Mammary epithelial cell (primary cell): ENCODE data around the gene CD8B.
"Not testable (repeated sequence)": the region's sequence is repeated elsewhere in the genome, so short reads cannot be mapped to it uniquely, and the experiment has no call there.

Source experiments
- EZH2 ChIP-seq: IDR thresholded peaks from 2 replicates; pipeline ENCODE4 v1.6.1; 2012; ENCODE audit warnings: low read length, inconsistent platforms, borderline replicate concordance
- TF ChIP-seq, protein P1 (sequence below), 2 donors: IDR thresholded peaks in 1 of 2; conservative IDR thresholded peaks in 1 of 2; 2 replicates each; pipeline ENCODE4 v1.5.1; 2011 to 2012; ENCODE audit warnings: inconsistent platforms in 2 of 2, low read length in 2 of 2, mild to moderate bottlenecking in 2 of 2, control low read depth in 1 of 2, low read depth in 1 of 2; ENCODE audit not compliant: insufficient read depth in 1 of 2; ENCODE audit errors: extremely low read depth in 1 of 2

DNA sequence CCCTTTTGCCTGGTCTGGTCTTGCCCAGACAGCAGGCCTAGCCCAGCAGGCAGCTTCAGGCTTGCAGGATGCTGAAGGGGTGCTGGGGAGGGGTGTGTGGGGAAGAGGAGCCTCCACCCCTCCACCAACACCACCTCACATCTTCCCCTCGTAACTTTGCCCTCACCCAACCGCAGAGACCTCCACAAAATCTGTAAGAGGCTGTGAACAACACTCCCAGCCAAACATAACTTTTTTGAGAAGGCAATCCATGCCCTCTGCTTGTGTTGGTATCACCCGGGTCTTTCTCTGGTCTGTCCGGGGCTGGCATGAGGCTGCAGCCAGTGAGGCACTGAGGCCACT lies 26.2 kb downstream of the CD8B start:
- TF ChIP-seq, protein P1, sequence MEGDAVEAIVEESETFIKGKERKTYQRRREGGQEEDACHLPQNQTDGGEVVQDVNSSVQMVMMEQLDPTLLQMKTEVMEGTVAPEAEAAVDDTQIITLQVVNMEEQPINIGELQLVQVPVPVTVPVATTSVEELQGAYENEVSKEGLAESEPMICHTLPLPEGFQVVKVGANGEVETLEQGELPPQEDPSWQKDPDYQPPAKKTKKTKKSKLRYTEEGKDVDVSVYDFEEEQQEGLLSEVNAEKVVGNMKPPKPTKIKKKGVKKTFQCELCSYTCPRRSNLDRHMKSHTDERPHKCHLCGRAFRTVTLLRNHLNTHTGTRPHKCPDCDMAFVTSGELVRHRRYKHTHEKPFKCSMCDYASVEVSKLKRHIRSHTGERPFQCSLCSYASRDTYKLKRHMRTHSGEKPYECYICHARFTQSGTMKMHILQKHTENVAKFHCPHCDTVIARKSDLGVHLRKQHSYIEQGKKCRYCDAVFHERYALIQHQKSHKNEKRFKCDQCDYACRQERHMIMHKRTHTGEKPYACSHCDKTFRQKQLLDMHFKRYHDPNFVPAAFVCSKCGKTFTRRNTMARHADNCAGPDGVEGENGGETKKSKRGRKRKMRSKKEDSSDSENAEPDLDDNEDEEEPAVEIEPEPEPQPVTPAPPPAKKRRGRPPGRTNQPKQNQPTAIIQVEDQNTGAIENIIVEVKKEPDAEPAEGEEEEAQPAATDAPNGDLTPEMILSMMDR (conservative IDR thresholded peaks at IDR 0.05 in 1 of 2, IDR thresholded peaks at IDR 0.05 in 1 of 2; ENCODE audit: extremely low read depth in 1 of 2, insufficient read depth in 1 of 2, low read depth in 1 of 2, low read length in 2 of 2), result not testable (repeated sequence)
- not testable (repeated sequence) for TF ChIP-seq EZH2
